GM10266 (cell line): Measurements from ENCODE around the gene RGSL1.

Experiments
- DNase-seq: peaks from one replicate; pipeline ENCODE4 v3.0.0; 2012; ENCODE audit errors: extremely low spot score
- TF ChIP-seq, protein P1 (sequence below): IDR thresholded peaks from 2 replicates; pipeline ENCODE4 v1.5.1; 2012; ENCODE audit warnings: mild to moderate bottlenecking, low read depth; ENCODE audit not compliant: control insufficient read depth, insufficient read depth; ENCODE audit errors: missing control alignments

Gene RGSL1

DNA sequence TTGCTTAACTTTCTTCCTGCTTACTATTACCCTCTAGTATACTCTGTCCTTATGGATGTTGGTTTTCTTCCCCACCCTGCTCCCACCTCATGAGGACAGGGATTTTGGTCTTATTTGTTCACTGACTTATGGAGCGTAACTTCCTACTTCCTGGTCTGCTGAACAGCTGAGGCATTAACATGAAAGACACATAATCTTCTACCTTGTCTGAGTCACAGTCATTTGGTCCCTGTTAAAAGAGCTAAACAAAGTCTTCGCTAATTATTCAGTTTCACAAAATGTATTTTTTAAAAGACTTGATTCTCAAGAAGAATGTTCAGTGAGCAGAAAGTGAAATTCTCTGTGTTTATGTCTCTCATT lies 120.6 kb downstream of the RGSL1 start:
- DNase-seq: no peak
- TF ChIP-seq, protein P1, sequence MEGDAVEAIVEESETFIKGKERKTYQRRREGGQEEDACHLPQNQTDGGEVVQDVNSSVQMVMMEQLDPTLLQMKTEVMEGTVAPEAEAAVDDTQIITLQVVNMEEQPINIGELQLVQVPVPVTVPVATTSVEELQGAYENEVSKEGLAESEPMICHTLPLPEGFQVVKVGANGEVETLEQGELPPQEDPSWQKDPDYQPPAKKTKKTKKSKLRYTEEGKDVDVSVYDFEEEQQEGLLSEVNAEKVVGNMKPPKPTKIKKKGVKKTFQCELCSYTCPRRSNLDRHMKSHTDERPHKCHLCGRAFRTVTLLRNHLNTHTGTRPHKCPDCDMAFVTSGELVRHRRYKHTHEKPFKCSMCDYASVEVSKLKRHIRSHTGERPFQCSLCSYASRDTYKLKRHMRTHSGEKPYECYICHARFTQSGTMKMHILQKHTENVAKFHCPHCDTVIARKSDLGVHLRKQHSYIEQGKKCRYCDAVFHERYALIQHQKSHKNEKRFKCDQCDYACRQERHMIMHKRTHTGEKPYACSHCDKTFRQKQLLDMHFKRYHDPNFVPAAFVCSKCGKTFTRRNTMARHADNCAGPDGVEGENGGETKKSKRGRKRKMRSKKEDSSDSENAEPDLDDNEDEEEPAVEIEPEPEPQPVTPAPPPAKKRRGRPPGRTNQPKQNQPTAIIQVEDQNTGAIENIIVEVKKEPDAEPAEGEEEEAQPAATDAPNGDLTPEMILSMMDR: no peak

DNA sequence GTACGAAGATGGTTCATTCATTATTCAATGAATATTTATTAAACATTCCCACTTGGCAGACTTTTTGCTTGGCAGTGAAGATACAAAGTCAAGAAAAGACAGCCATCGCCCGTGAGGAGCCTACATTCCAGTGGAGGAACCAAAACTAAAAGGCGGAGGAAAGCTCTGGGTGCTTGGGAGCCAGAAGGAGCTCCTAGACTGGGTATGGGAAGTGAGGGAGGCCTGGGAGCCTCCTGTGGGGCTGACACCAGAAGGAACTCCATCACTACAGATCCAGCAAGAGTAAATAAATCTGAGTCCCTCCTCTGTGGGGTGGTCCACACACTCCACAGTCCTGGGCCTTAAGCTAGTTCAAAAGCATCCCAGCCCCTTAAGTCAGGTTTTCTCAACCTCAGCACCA lies 124.2 kb downstream of the RGSL1 start:
- TF ChIP-seq, protein P1: no peak
- DNase-seq: no peak

DNA sequence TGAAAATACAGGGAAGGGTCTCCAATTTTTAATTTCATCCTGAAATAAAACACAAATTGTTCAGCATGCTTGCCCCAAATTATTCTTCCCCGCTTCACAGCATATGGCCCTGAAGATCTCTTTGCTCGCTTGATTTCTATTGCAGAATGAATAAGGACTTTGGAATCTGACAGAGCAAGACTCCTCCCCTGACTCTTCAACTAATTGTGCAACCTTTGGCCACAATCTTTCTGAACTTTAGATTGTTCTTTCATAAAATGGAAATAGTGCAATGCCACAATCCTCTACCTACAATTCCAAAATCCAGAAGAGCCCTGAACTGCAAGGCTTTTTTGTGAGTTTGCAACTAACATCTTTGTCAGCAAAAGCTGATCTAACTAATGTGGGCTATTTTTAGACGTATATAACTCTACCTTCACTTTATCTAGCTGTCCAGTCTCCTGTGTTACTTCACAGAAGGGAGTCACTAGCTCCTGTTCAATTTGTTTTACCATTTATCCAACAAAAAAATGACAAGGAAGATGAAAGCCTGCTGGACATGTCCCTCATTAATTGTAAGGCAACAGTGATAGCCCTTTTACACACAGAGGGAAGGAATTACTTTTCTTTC lies 125.7 kb downstream of the RGSL1 start:
- no peak for DNase-seq
- TF ChIP-seq, protein P1: no peak

DNA sequence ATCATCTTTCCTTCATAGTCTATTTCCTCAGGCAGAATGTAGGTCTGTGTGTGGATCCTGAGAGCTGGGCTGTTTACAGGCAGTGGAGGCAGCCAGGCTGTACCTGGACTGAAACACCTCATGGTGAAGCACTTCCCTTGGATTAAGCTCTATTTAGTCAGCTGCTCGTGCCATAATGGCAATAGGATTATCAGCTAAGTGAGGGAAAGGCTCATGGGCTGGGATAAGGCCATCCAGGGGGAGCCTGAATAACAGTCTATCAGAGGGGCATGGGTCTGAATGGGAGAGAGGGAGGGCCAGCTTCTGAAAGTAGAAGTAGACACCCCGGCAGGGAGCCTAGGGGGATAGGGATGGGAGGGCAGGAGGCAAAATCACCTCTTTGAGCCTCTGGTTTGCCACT lies 130.8 kb downstream of the RGSL1 start:
- DNase-seq: no peak
- TF ChIP-seq, protein P1: no peak

DNA sequence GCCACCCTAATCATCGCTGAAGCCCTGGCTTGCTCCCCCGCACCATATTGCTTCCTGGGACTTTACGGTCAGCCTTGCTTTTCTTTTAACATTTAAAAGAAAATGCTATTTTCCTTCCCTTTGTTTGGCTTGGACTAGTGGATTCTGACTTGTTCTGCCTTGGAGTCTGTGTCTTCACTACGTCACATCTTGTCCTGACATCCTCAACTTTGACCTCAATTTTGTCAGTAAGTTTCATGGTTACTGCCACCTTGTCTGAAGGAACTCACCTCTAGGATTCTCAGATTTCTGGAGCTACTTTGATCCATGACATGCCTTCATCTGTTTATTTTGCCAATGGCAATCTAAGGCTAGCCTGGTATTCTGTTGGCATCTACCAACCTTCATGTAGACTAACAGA lies 134.8 kb downstream of the RGSL1 start:
- TF ChIP-seq, protein P1: no peak
- DNase-seq: no peak

DNA sequence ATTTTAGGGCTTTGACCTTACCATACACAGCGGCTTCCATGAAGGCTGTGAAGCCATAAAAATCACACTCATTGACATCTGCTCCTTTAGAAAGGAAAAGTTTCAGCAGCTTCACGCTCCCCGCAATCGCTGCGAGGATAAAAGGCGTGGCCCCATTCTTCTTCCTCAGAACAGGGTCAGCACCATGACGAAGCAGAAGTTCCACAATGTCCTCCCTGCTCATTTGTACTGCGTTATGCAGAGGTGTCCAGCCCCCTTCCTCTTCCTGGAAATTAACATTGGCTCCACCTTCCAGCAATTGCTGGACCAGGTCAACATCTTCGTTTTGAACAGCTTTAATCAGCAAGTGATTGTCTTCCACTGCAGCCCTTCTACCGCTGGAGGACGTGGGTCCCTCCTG lies 136.4 kb downstream of the RGSL1 start:
- TF ChIP-seq, protein P1: no peak
- DNase-seq: no peak

DNA sequence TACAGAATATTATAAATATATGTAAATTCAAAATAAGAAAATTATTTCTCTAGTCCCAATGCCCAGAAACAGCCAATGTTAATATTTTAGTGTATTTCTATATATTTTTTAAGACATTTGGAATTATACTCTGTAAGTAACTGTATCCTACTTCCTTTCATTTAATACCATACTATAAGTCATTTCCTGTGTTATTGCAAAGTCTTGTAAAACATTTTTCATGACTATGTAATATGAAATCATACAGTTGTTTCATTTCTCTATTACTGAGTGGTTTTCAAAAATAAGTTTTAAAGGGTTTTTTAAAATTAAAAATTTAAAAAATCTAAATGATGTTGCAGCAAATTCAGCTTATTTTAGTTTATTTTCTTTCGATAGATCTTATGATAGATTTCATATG lies 137.1 kb downstream of the RGSL1 start:
- TF ChIP-seq, protein P1: no peak

More for the DNA sequence above, 137.1 kb downstream of the RGSL1 start:
- no peak for DNase-seq
